NCI-H748 treated with DMSO at 0.1 percent for 48 hours (cell line): ENCODE data around the gene SF3B3.
"Not testable (repeated sequence)": the region's sequence is repeated elsewhere in the genome, so short reads cannot be mapped to it uniquely, and the experiment has no call there.

Experiments used
- DNase-seq: peaks from one replicate; lab custom pipeline; 2025; lab: John Stamatoyannopoulos, UW

SF3B3 gene

GRCh38 chr16:70511833-70512232, 11.8 kb upstream of the SF3B3 start:
- DNase-seq, result no peak

GRCh38 chr16:70512456-70512855, 11.2 kb upstream of the SF3B3 start:
- no peak for DNase-seq

- no peak for DNase-seq
Observed at GRCh38 chr16:70520612-70521297, 2.9 kb upstream of the SF3B3 start.

- no peak for DNase-seq
Observed at GRCh38 chr16:70522216-70523075, 1.2 kb upstream of the SF3B3 start.

GRCh38 chr16:70523076-70523742, 407 bp upstream of the SF3B3 start, which contains the start of gene COG4:
Gene COG4, minus strand, starts transcription at chr16:70523554. Its CDS starts 11 bp downstream, at chr16:70523543.
- peak; percentile 75 for DNase-seq

GRCh38 chr16:70524399-70524825, 796 bp downstream of the SF3B3 start:
- DNase-seq, result not testable (repeated sequence)

- DNase-seq, result no peak
Observed at GRCh38 chr16:70526403-70526802, 2.8 kb downstream of the SF3B3 start.

- no peak for DNase-seq
Observed at GRCh38 chr16:70527315-70527996, 3.8 kb downstream of the SF3B3 start.

GRCh38 chr16:70529051-70529777, 5.6 kb downstream of the SF3B3 start:
- no peak for DNase-seq

GRCh38 chr16:70529954-70530353, 6.3 kb downstream of the SF3B3 start:
- DNase-seq, result not testable (repeated sequence)

- DNase-seq, result no peak
Observed at GRCh38 chr16:70534971-70535370, 11.4 kb downstream of the SF3B3 start.

- no peak for DNase-seq
Observed at GRCh38 chr16:70540994-70541393, 17.4 kb downstream of the SF3B3 start.

- no peak for DNase-seq
Observed at GRCh38 chr16:70544548-70544947, 20.9 kb downstream of the SF3B3 start.

- DNase-seq, result no peak
Observed at GRCh38 chr16:70548936-70549335, 25.3 kb downstream of the SF3B3 start.

- no peak for DNase-seq
Observed at GRCh38 chr16:70550082-70550481, 26.5 kb downstream of the SF3B3 start.

- no peak for DNase-seq
Observed at GRCh38 chr16:70551788-70552187, 28.2 kb downstream of the SF3B3 start.

- DNase-seq, result no peak
Observed at GRCh38 chr16:70552675-70553074, 29.1 kb downstream of the SF3B3 start.

- DNase-seq, result no peak
Observed at GRCh38 chr16:70553645-70554044, 30.0 kb downstream of the SF3B3 start.

GRCh38 chr16:70556063-70556462, 32.4 kb downstream of the SF3B3 start:
- no peak for DNase-seq

GRCh38 chr16:70561623-70562022, 38.0 kb downstream of the SF3B3 start:
- DNase-seq, result no peak

- DNase-seq, result no peak
Observed at GRCh38 chr16:70563636-70564035, 40.0 kb downstream of the SF3B3 start.
